ENCODE measurements around the gene PHETA1.

- TF ChIP-seq, protein P1, sequence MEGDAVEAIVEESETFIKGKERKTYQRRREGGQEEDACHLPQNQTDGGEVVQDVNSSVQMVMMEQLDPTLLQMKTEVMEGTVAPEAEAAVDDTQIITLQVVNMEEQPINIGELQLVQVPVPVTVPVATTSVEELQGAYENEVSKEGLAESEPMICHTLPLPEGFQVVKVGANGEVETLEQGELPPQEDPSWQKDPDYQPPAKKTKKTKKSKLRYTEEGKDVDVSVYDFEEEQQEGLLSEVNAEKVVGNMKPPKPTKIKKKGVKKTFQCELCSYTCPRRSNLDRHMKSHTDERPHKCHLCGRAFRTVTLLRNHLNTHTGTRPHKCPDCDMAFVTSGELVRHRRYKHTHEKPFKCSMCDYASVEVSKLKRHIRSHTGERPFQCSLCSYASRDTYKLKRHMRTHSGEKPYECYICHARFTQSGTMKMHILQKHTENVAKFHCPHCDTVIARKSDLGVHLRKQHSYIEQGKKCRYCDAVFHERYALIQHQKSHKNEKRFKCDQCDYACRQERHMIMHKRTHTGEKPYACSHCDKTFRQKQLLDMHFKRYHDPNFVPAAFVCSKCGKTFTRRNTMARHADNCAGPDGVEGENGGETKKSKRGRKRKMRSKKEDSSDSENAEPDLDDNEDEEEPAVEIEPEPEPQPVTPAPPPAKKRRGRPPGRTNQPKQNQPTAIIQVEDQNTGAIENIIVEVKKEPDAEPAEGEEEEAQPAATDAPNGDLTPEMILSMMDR (IDR thresholded peaks at IDR 0.05): no peak
- TF ChIP-seq POLR2A (IDR thresholded peaks at IDR 0.05): no peak
Observed at GRCh38 chr12:111321317-111321716, 47.6 kb downstream of the PHETA1 start.

All from uterus (tissue), 2 donors.